ENCODE results near the gene NACA. TPM values are rescaled to one million over a fixed set of nuclear protein-coding genes. Genes with fewer than 3 reads are reported as not detected.
A peak's percentile ranks its signal among the peaks of the same experiment; 100 is the strongest.

The NACA gene
- total RNA-seq, 2 experiments from 2014 or later: 1,098 to 1,103 TPM

GRCh38 chr12:56687223-56688128 is 37.6 kb downstream of the NACA start:
- H3K27ac Mint-ChIP-seq: peak overlapping the region; percentile 94
- CTCF ChIA-PET: interaction anchor here (1.0 to 3.3 kb wide), 4 partner anchors 30 to 425 kb away, joined by 3 to 15 read pairs (median 6); partner anchors contain the start of genes NACA and STAT6
- peaks cover 42% of the 10 kb centered on the region for H3K36me3 Mint-ChIP-seq
- H3K4me3 Mint-ChIP-seq: peak overlapping the region; percentile 100
- peak; percentile 67 for DNase-seq
- H3K4me1 Mint-ChIP-seq (ENCODE audit: low read depth): peaks cover 19% of the 10 kb centered on the region
- H3K9me3 Mint-ChIP-seq: no peaks in the 10 kb centered on the region
- H3K27me3 Mint-ChIP-seq: no peaks in the 10 kb centered on the region
- intact Hi-C loops (cut with micrococcal nuclease): loop anchor here (1.0 to 10.0 kb wide), 11 partner anchors 7 to 787 kb away; partner anchors contain the start of genes ARHGAP9, DGKA, NACA and NEMP1
- POLR2A ChIA-PET: interaction anchor here (0.8 to 8.2 kb wide), 16 partner anchors 8 to 424 kb away, joined by 3 to 59 read pairs (median 4); partner anchors contain the start of genes BAZ2A, NACA and PRIM1

- H3K4me3 Mint-ChIP-seq: peak overlapping the region; percentile 100
These were observed 40.2 kb downstream of the NACA start for GRCh38 chr12:56684745-56685359.

GRCh38 chr12:56682323-56682722 is 42.8 kb downstream of the NACA start:
- peak overlapping the region; percentile 82 for H3K27ac Mint-ChIP-seq
- ChIA-PET POLR2A (interaction anchor here (0.6 to 8.2 kb wide), 6 partner anchors 24 to 326 kb away, joined by 3 to 59 read pairs (median 4); no protein-coding TSS in a partner anchor), CTCF (interaction anchor here (1.2 kb wide), 1 partner anchor 46 kb away, joined by 4 read pairs; no protein-coding TSS in a partner anchor)
- peaks cover 55% of the 10 kb centered on the region for H3K4me1 Mint-ChIP-seq (ENCODE audit: low read depth)
- H3K36me3 Mint-ChIP-seq: peaks cover 63% of the 10 kb centered on the region
- intact Hi-C loops (cut with micrococcal nuclease): loop anchor here (10.0 kb wide), 2 partner anchors 748 to 792 kb away; partner anchors contain the start of genes ARHGAP9 and DGKA
- peak overlapping the region; percentile 55 for H3K4me3 Mint-ChIP-seq
- no peak for DNase-seq
- H3K27me3 Mint-ChIP-seq: no peaks in the 10 kb centered on the region
- H3K9me3 Mint-ChIP-seq: no peaks in the 10 kb centered on the region

More at GRCh38 chr12:56684745-56685359, 40.2 kb downstream of the NACA start:
- Mint-ChIP-seq H3K27me3 (no peaks in the 10 kb centered on the region), H3K4me1 (ENCODE audit: low read depth) (peaks cover 38% of the 10 kb centered on the region), H3K36me3 (peaks cover 55% of the 10 kb centered on the region), H3K27ac (peak overlapping the region; percentile 94), H3K9me3 (no peaks in the 10 kb centered on the region)
- ChIA-PET CTCF (interaction anchor here (0.7 to 3.2 kb wide), 6 partner anchors 38 to 427 kb away, joined by 3 to 19 read pairs (median 4); partner anchors contain the start of gene BAZ2A), POLR2A (interaction anchor here (0.7 to 8.2 kb wide), 12 partner anchors 27 to 567 kb away, joined by 3 to 59 read pairs (median 6); partner anchors contain the start of genes ATP5F1B, BAZ2A, NACA and ZC3H10)
- DNase-seq: no peak
- intact Hi-C loops (cut with micrococcal nuclease): loop anchor here (1.0 to 10.0 kb wide), 7 partner anchors 16 to 790 kb away; partner anchors contain the start of genes ARHGAP9, DGKA, NACA and PAN2

GRCh38 chr12:56679883-56680575 is 45.1 kb downstream of the NACA start:
- peak; percentile 54 for DNase-seq
- Mint-ChIP-seq H3K27me3 (no peaks in the 10 kb centered on the region), H3K36me3 (peaks cover 47% of the 10 kb centered on the region), H3K9me3 (no peaks in the 10 kb centered on the region), H3K4me3 (no peak overlapping the region), H3K27ac (peak overlapping the region; percentile 77), H3K4me1 (ENCODE audit: low read depth) (peaks cover 68% of the 10 kb centered on the region)
- CTCF ChIA-PET: interaction anchor here (4.4 kb wide), 1 partner anchor 44 kb away, joined by 19 read pairs; no protein-coding TSS in a partner anchor
- POLR2A ChIA-PET: interaction anchor here (0.6 to 1.5 kb wide), 5 partner anchors 8 to 562 kb away, joined by 3 to 4 read pairs (median 3); partner anchors contain the start of genes PTGES3 and ZC3H10
- intact Hi-C loops (cut with micrococcal nuclease): loop anchor here (1.0 to 10.0 kb wide), 3 partner anchors 8 to 795 kb away; partner anchors contain the start of genes ARHGAP9, DGKA and PTGES3

- intact Hi-C loops (cut with micrococcal nuclease): no loop called here
- Mint-ChIP-seq H3K9me3 (no peaks in the 10 kb centered on the region), H3K4me3 (no peak overlapping the region), H3K4me1 (ENCODE audit: low read depth) (peaks cover 64% of the 10 kb centered on the region), H3K36me3 (peaks cover 40% of the 10 kb centered on the region), H3K27me3 (no peaks in the 10 kb centered on the region), H3K27ac (peak overlapping the region; percentile 77)
- POLR2A ChIA-PET: interaction anchor here (1.0 to 1.5 kb wide), 4 partner anchors 9 to 43 kb away, joined by 3 to 5 read pairs (median 4); partner anchors contain the start of gene PTGES3
- DNase-seq: no peak
- CTCF ChIA-PET: interaction anchor here (0.6 to 4.4 kb wide), 2 partner anchors 21 to 43 kb away, joined by 3 to 19 read pairs; no protein-coding TSS in a partner anchor
These were observed 46.2 kb downstream of the NACA start for GRCh38 chr12:56678852-56679251.

GRCh38 chr12:56677680-56678079 is 47.4 kb downstream of the NACA start:
- H3K36me3 Mint-ChIP-seq: peaks cover 42% of the 10 kb centered on the region
- intact Hi-C loops (cut with micrococcal nuclease): no loop called here
- ChIA-PET POLR2A (interaction anchor here (0.6 to 1.2 kb wide), 5 partner anchors 10 to 48 kb away, joined by 3 to 5 read pairs (median 4); partner anchors contain the start of genes NACA and PTGES3), CTCF (interaction anchor here (0.6 to 4.4 kb wide), 3 partner anchors 15 to 65 kb away, joined by 3 to 19 read pairs (median 3); no protein-coding TSS in a partner anchor)
- H3K4me3 Mint-ChIP-seq: no peak overlapping the region
- peak overlapping the region; percentile 56 for H3K27ac Mint-ChIP-seq
- peak; percentile 57 for DNase-seq
- no peaks in the 10 kb centered on the region for H3K9me3 Mint-ChIP-seq
- H3K27me3 Mint-ChIP-seq: no peaks in the 10 kb centered on the region
- H3K4me1 Mint-ChIP-seq (ENCODE audit: low read depth): peaks cover 67% of the 10 kb centered on the region

GRCh38 chr12:56676851-56677580 is 48.1 kb downstream of the NACA start:
- no peak overlapping the region for H3K4me3 Mint-ChIP-seq
- H3K27me3 Mint-ChIP-seq: no peaks in the 10 kb centered on the region
- H3K9me3 Mint-ChIP-seq: no peaks in the 10 kb centered on the region
- CTCF ChIA-PET: interaction anchor here (1.5 to 4.4 kb wide), 2 partner anchors 14 to 41 kb away, joined by 3 to 19 read pairs; no protein-coding TSS in a partner anchor
- intact Hi-C loops (cut with micrococcal nuclease): no loop called here
- peaks cover 67% of the 10 kb centered on the region for H3K4me1 Mint-ChIP-seq (ENCODE audit: low read depth)
- POLR2A ChIA-PET: interaction anchor here (0.6 to 1.0 kb wide), 3 partner anchors 45 to 62 kb away, joined by 3 to 4 read pairs (median 3); partner anchors contain the start of gene NACA
- peak overlapping the region; percentile 66 for H3K27ac Mint-ChIP-seq
- DNase-seq: no peak
- peaks cover 43% of the 10 kb centered on the region for H3K36me3 Mint-ChIP-seq

- Mint-ChIP-seq H3K27ac (peak overlapping the region; percentile 58), H3K4me3 (no peak overlapping the region), H3K27me3 (no peaks in the 10 kb centered on the region), H3K9me3 (no peaks in the 10 kb centered on the region), H3K4me1 (ENCODE audit: low read depth) (peaks cover 60% of the 10 kb centered on the region), H3K36me3 (peaks cover 49% of the 10 kb centered on the region)
- no peak for DNase-seq
- intact Hi-C loops (cut with micrococcal nuclease): no loop called here
- POLR2A ChIA-PET: interaction anchor here (0.6 kb wide), 1 partner anchor 10 kb away, joined by 5 read pairs; no protein-coding TSS in a partner anchor
- CTCF ChIA-PET: interaction anchor here (0.6 kb wide), 1 partner anchor 84 kb away, joined by 3 read pairs; no protein-coding TSS in a partner anchor
These were observed 53.5 kb downstream of the NACA start for GRCh38 chr12:56671608-56672007.

GRCh38 chr12:56670836-56671235 is 54.3 kb downstream of the NACA start:
- ChIA-PET CTCF (interaction anchor here (0.6 kb wide), 1 partner anchor 85 kb away, joined by 3 read pairs; no protein-coding TSS in a partner anchor), POLR2A (interaction anchor here (0.6 to 1.2 kb wide), 4 partner anchors 9 to 96 kb away, joined by 4 to 5 read pairs (median 4); no protein-coding TSS in a partner anchor)
- Mint-ChIP-seq H3K27me3 (no peaks in the 10 kb centered on the region), H3K9me3 (no peaks in the 10 kb centered on the region), H3K27ac (no peak overlapping the region), H3K36me3 (peaks cover 49% of the 10 kb centered on the region), H3K4me3 (no peak overlapping the region), H3K4me1 (ENCODE audit: low read depth) (peaks cover 54% of the 10 kb centered on the region)
- DNase-seq: peak; percentile 0
- intact Hi-C loops (cut with micrococcal nuclease): no loop called here

GRCh38 chr12:56668197-56668457 is 57.0 kb downstream of the NACA start:
- ChIA-PET CTCF (interaction anchor here (0.6 to 1.7 kb wide), 2 partner anchors 10 to 27 kb away, joined by 3 read pairs; no protein-coding TSS in a partner anchor), POLR2A (no interaction called here)
- Mint-ChIP-seq H3K4me3 (no peak overlapping the region), H3K27ac (peak overlapping the region; percentile 78), H3K36me3 (peaks cover 55% of the 10 kb centered on the region), H3K4me1 (ENCODE audit: low read depth) (peaks cover 46% of the 10 kb centered on the region), H3K27me3 (no peaks in the 10 kb centered on the region), H3K9me3 (no peaks in the 10 kb centered on the region)
- intact Hi-C loops (cut with micrococcal nuclease): loop anchor here (2.0 kb wide), 1 partner anchor 17 kb away; no protein-coding TSS in a partner anchor
- DNase-seq: no peak

Data from activated CD4-positive, alpha-beta memory T cell treated with anti-CD3 and anti-CD28 coated beads for 36 hours (primary cell).